ENCODE data around the gene KDM7A. TPM values are rescaled to one million over a fixed set of nuclear protein-coding genes. Genes with fewer than 3 reads are reported as not detected.

The KDM7A gene
- polyA plus RNA-seq, 1 donor from 2014 or later, result 8.2 TPM

DNA sequence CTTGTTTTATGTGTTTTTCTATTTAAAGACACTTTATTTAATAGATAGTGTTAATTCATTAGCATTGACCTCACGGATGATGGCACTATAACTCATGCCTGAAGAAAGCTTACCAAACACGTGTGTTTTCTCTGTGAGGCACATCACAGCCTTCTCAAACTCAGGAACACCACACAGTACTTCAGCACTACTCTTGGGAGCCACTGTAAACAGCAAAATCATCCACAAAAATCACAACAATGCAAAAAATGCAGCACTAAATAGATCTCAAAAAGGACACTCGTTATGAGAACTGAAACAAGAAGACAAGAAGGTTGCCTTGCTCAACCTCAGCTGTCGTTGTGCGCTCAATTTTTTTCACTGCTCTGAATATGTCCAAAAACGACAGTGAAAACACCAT is 102.0 kb downstream of the KDM7A start:
- Histone ChIP-seq H2AFZ (ENCODE audit: low read depth, low read length) (no peak overlapping the region), H3K27me3 (ENCODE audit: insufficient read depth, low read depth, low read length) (no peaks in the 10 kb centered on the region), H4K20me1 (ENCODE audit: insufficient read depth) (no peaks in the 10 kb centered on the region), H3F3A (ENCODE audit: insufficient read depth, low read length, poor library complexity, severe bottlenecking) (no peaks in the 10 kb centered on the region), H3K9me3 (ENCODE audit: low read length) (no peaks in the 10 kb centered on the region), H3K4me2 (ENCODE audit: low read length) (no peak overlapping the region), H3K36me3 (ENCODE audit: insufficient read depth, low read length) (no peaks in the 10 kb centered on the region), H3K79me2 (replicated peaks; ENCODE audit: insufficient read depth, low read length) (no peaks in the 10 kb centered on the region), H3K4me3 (ENCODE audit: low read length) (no peak overlapping the region), H3K9ac (ENCODE audit: low read length) (no peak overlapping the region), H3K27ac (ENCODE audit: low read length) (no peak overlapping the region), H3K9me2 (ENCODE audit: insufficient read depth, low read length) (no peaks in the 10 kb centered on the region)
- TF ChIP-seq POLR2AphosphoS5 (IDR thresholded peaks at IDR 0.05) (no peak), EP300 (conservative IDR thresholded peaks at IDR 0.05; ENCODE audit: poor library complexity, severe bottlenecking) (no peak), SMC3 (conservative IDR thresholded peaks at IDR 0.05; ENCODE audit: poor library complexity) (no peak), TAF1 (IDR thresholded peaks at IDR 0.05; ENCODE audit: low read depth) (no peak), RAD21 (conservative IDR thresholded peaks at IDR 0.05) (no peak), EZH2 (IDR thresholded peaks at IDR 0.05; ENCODE audit: borderline replicate concordance, insufficient read depth, low read length, poor library complexity, severe bottlenecking) (no peak), MXI1 (conservative IDR thresholded peaks at IDR 0.05; ENCODE audit: poor library complexity, severe bottlenecking) (no peak)
- TF ChIP-seq, protein P1, sequence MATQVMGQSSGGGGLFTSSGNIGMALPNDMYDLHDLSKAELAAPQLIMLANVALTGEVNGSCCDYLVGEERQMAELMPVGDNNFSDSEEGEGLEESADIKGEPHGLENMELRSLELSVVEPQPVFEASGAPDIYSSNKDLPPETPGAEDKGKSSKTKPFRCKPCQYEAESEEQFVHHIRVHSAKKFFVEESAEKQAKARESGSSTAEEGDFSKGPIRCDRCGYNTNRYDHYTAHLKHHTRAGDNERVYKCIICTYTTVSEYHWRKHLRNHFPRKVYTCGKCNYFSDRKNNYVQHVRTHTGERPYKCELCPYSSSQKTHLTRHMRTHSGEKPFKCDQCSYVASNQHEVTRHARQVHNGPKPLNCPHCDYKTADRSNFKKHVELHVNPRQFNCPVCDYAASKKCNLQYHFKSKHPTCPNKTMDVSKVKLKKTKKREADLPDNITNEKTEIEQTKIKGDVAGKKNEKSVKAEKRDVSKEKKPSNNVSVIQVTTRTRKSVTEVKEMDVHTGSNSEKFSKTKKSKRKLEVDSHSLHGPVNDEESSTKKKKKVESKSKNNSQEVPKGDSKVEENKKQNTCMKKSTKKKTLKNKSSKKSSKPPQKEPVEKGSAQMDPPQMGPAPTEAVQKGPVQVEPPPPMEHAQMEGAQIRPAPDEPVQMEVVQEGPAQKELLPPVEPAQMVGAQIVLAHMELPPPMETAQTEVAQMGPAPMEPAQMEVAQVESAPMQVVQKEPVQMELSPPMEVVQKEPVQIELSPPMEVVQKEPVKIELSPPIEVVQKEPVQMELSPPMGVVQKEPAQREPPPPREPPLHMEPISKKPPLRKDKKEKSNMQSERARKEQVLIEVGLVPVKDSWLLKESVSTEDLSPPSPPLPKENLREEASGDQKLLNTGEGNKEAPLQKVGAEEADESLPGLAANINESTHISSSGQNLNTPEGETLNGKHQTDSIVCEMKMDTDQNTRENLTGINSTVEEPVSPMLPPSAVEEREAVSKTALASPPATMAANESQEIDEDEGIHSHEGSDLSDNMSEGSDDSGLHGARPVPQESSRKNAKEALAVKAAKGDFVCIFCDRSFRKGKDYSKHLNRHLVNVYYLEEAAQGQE (IDR thresholded peaks at IDR 0.05; ENCODE audit: borderline replicate concordance), result no peak
- TF ChIP-seq, protein P2, sequence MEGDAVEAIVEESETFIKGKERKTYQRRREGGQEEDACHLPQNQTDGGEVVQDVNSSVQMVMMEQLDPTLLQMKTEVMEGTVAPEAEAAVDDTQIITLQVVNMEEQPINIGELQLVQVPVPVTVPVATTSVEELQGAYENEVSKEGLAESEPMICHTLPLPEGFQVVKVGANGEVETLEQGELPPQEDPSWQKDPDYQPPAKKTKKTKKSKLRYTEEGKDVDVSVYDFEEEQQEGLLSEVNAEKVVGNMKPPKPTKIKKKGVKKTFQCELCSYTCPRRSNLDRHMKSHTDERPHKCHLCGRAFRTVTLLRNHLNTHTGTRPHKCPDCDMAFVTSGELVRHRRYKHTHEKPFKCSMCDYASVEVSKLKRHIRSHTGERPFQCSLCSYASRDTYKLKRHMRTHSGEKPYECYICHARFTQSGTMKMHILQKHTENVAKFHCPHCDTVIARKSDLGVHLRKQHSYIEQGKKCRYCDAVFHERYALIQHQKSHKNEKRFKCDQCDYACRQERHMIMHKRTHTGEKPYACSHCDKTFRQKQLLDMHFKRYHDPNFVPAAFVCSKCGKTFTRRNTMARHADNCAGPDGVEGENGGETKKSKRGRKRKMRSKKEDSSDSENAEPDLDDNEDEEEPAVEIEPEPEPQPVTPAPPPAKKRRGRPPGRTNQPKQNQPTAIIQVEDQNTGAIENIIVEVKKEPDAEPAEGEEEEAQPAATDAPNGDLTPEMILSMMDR (IDR thresholded peaks at IDR 0.05; ENCODE audit: poor library complexity, severe bottlenecking), result no peak

DNA sequence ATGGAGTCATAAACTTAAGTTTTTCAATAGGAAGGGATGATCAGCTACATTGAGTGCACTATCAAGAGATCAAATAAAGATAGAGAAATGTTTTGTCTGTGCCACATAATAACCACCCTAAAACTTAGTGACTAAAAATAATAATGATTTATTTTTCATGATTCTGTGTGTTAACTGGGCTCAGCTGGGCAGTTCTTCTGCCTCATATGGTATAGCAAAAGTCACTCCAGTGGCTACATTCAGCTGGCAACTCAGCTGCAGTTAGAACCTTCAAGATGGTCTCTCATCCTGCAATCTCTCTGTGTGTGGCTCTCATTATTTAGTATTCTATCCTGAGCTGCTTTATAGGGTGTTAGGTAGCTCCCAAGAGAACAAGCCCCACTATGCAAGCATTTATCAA is 106.2 kb downstream of the KDM7A start:
- no peaks in the 10 kb centered on the region for H3K27me3 ChIP-seq (ENCODE audit: insufficient read depth, low read depth, low read length)
- no peaks in the 10 kb centered on the region for H3K9me3 ChIP-seq (ENCODE audit: low read length)
- no peaks in the 10 kb centered on the region for H3F3A ChIP-seq (ENCODE audit: insufficient read depth, low read length, poor library complexity, severe bottlenecking)
- no peaks in the 10 kb centered on the region for H3K79me2 ChIP-seq (replicated peaks; ENCODE audit: insufficient read depth, low read length)
- TF ChIP-seq POLR2AphosphoS5 (IDR thresholded peaks at IDR 0.05), result no peak
- no peak for TF ChIP-seq EZH2 (IDR thresholded peaks at IDR 0.05; ENCODE audit: borderline replicate concordance, insufficient read depth, low read length, poor library complexity, severe bottlenecking)
- no peak for TF ChIP-seq EP300 (conservative IDR thresholded peaks at IDR 0.05; ENCODE audit: poor library complexity, severe bottlenecking)
- TF ChIP-seq, protein P1 (IDR thresholded peaks at IDR 0.05; ENCODE audit: borderline replicate concordance), result no peak
- no peak for TF ChIP-seq SMC3 (conservative IDR thresholded peaks at IDR 0.05; ENCODE audit: poor library complexity)
- no peak for TF ChIP-seq TAF1 (IDR thresholded peaks at IDR 0.05; ENCODE audit: low read depth)
- TF ChIP-seq RAD21 (conservative IDR thresholded peaks at IDR 0.05), result no peak
- TF ChIP-seq, protein P2 (IDR thresholded peaks at IDR 0.05; ENCODE audit: poor library complexity, severe bottlenecking), result no peak
- no peak for TF ChIP-seq MXI1 (conservative IDR thresholded peaks at IDR 0.05; ENCODE audit: poor library complexity, severe bottlenecking)
- H4K20me1 ChIP-seq (ENCODE audit: insufficient read depth), result no peaks in the 10 kb centered on the region
- H3K4me2 ChIP-seq (ENCODE audit: low read length), result no peak overlapping the region
- no peak overlapping the region for H3K27ac ChIP-seq (ENCODE audit: low read length)
- no peak overlapping the region for H3K4me3 ChIP-seq (ENCODE audit: low read length)
- no peaks in the 10 kb centered on the region for H3K9me2 ChIP-seq (ENCODE audit: insufficient read depth, low read length)
- no peak overlapping the region for H3K9ac ChIP-seq (ENCODE audit: low read length)
- H2AFZ ChIP-seq (ENCODE audit: low read depth, low read length), result no peak overlapping the region
- no peaks in the 10 kb centered on the region for H3K36me3 ChIP-seq (ENCODE audit: insufficient read depth, low read length)

Data from neural cell (in vitro differentiated cells).